Activated gamma-delta T cell treated with Interleukin-2 at 50 U/mL for 16 hours (primary cell): ENCODE measurements around the gene RALB.
"Not testable (repeated sequence)": the region's sequence is repeated elsewhere in the genome, so short reads cannot be mapped to it uniquely, and the experiment has no call there.

Source experiments
- DNase-seq: peaks from one replicate; pipeline ENCODE4 v3.0.0-alpha.2; 2020

RALB gene

DNA sequence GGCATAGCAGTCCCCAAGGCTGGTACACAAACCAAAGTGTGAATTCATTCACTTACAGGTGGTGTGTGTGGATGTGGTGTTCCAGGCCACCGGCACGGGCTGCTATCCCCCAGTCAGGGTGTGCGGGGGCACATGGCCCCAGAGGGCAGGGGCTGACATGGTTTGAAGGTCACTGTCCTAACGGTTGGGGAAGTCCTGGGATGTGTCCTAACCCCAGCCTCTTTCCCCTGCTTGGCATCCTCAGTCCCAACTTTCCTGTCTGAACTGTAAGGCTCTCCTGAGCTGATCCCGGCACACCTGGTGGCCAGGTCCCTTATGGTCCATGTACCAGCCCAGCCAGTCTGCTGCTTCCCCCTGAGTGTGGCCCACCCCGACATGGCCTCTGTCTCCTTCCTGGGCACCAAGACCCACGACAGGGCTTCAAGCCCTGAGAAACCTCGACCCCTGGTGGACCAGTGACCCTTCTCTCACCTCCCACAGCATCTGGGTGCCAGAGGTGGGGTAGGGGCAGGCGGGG is 27.0 kb upstream of the RALB start:
- no peak for DNase-seq

DNA sequence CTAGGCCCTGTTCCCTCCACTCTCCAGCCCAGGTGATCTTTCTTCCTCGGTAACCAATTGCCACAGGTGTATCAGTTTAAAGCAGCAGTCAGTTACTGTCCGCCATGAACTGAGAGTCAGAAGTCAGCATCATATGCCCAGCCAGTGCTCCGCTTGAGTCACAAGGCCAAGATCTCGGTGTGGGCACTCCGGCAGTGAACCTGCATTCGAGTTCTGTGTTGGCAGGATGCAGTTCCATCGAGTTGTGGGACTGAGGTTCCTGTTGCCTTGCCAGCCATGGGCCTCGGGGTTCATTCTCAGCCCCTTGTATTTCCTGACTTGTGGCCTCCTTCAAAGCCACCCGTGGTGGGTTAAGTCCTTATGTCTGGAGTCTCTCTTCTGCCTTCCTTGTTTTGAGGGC is 26.3 kb upstream of the RALB start:
- no peak for DNase-seq

DNA sequence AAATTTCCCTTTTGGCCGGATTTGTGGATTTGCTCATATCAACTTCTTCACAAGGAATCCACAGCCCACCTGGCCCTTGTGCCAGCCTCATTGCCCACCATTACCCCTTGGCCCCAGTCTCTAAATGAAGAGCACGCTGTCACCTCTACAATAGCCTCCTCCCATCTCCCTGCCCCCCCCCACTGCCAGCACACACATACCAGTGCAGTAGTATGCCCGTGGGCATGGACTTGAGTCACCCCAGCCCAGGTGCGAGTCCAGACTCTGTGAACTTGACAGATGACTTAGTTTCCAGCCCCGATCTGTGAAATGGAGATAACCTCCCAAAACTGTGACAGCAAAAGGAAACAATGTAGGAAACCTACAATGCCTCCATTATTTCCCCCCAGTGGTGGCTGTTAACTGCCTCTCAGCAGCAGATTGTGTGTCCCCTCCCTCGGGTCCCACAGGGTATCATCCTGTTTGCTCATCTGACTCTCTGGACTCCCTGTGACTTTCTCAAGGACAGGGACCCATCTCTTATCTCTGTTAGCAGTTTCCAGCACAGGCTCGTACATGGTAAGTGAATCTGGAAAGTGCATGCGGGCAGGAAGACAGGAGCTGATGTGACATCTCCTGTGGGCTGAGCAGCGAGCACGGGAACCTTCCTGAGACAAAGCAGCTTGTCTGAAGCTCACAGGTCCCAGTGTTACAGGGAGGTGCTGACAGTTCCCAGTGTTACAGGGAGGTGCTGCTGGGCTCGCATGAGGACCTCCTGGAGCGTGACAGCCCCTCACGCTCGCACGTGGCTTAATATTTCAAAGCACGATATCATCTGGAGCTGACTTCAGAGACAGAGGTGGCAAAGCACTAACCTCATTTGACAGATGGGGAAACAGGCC is 25.3 kb upstream of the RALB start:
- no peak for DNase-seq

DNA sequence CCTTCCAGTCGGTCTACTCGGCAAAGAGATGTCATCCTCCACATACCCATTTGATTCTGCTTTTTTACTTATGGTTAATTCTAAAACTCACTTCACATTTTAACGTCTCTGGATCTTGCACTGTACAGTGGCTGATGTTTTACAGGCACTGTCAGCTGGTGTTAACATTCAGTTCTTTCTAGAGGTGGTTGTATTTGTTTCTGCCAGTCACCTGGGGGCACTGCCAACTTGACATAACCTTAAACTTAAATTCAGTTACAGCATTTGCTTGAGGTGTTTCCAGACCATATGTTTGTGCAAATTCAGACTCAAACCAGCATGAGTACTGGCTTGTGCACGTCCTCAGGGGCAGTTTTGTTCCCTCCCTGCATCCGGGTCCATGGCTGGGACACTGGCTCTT is 24.1 kb upstream of the RALB start:
- no peak for DNase-seq

DNA sequence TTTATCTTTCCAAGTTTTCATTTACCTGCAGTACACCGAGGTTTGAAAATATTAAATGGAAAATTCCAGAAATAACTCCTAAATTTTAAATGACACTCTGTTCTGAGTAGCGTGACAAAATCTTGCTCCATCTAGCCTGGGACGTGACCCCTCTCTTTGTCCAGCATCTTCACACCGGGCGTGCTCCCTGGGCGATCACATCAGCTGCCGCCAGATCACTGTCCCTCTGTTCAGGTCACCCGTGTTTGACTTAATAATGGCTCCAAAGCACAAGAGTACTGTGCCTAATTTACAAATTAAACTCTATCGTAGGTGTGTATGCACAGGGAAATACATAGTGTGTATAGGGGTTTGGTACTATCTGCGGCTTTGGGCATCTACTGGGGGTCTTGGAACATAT is 23.3 kb upstream of the RALB start:
- DNase-seq: no peak

DNA sequence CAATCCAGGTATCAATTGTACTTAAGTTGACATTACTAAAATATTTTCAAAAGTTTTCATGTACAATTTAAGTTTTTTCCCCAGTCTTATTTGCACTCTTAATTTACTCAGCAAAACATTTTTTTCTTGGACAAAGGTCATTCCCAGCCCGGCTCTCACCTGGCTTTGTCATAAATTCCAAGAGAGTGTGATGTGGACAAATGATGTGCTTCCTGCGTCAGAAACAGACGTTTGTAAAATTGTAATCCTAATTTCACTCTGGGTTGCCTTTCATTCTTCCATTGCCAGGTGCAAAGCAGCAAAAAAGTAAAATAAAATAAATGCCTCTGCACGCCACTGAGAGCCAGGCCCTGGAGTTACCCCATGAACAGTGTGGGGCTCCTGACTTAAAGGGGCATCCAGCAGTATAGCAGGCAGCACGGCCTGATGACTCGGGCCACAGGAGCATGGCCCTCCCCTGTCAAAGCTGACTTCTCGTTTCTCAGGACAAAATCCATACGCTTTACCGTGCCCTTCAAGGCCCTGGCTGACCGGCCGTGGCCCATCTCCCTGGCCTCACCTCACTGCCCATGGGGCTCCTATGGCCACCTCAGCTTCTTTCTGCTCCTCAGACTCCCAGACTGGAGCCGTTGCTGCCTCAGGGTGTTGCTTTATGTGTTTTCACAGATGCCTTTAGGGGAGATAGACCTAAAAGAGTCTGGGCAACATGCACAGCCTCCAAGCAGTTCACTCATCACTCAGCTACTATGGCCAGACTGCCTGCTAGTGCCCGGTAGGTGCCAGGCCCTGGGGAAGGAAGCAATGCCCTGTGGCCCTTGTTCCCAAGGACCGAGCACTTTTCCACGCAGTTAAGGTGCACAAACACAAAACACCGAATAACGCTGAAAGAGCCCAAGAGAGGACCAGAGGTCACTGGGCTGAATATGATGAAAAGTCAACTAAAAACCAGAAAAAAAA is 21.9 kb upstream of the RALB start:
- no peak for DNase-seq

DNA sequence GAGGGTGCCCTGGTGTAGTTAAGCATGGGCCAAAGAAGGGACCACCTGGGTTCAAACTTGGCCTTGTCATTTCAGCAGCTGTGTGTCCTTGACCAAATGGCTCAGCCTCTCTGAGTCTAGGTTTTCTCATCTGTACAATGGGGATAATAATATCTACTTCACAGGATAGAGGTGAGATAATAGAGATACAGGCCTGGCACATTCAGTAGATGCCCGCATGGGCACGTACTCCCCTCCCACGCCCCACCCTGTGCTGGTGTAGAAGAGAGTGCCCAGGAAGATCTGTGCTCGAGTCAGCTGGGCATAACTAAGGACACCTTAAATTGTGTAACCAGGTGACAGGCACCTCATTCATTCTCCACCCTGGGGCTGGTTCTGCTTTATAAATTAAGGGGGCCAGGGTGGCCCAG is 21.1 kb upstream of the RALB start:
- no peak for DNase-seq

DNA sequence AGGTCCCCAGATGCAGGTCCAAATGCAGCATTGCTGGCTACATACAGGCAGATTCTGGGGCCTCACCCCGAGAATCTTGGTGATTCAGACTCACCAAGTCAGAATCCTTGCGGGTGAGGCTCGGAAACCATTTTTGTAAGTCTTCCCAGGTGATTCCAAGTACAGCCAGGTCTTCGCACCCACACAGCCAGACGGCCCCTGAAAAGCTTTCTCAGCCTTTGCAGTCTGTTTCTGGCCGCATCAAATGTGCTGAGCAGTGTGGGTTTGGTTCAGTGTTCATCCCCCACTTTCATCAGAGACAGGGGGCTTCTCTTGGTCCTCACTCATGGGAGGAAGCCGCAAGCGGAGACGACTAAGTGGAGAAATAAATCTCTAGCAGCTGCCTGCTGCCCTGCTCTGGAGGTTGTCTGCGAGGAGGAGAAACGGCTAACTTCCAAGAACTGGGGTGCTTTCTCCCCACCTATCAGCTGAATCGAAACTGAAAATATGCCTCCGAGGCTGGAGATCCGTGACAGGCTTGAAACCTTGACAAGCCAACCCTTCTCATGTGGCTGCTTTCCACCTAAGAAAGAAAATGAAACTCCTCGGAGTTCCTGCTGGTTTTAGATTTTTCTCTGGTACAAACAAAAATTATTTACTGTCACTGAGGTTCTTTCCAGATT is 20.5 kb upstream of the RALB start:
- peak; percentile 42 for DNase-seq

DNA sequence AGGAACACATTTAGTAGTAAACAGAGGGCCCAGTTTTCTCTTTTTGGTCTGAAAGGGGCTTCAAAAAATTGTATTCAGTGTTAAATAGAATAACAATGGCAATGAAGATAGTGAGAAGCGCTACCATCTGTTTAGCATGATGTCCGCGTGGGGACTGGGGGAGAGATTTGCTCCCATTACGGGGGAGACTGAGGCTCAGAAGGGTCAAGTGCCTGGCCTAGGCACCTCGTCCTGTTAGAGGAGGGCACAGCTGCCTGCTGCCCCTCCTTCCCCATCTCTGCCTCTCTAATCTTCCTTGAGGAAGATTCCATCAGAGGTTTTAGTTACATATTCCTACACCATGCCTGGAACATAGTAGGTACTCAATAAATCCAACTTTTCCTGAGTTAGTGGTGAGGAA is 19.4 kb upstream of the RALB start:
- no peak for DNase-seq

DNA sequence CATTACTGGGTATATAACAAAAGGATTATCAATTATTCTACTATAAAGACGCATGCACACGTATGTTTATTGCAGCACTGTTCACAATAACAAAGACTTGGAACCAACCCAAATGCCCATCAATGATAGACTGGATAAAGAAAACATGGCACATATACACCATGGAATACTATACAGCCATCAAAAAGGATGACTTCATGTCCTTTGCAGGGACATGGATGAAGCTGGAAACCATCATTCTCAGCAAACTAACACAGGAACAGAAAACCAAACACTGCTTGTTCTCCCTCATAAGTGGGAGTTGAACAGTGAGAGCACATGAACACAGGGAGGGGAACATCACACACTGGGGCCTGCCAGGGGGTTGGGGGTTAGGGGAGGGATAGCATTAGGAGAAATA is 17.5 kb upstream of the RALB start:
- not testable (repeated sequence) for DNase-seq

DNA sequence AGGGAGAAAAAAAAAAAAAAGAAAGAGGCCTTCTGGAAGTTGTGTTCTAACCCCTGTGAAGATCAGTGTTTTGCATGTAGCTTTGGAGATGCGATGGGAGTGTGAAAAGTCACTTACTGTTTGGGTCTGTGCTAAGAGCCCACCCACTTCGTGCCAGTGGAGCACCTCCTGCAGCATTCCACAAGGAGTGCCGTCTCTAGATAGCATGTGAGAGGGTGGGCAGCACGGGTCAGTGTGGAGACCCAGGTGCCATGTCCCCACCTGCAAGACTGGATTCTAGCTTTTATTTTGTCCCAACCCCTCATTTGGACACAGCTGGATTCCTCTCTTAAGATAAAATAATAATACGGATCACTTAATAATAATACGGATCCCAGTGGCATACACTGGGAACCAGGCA is 17.0 kb upstream of the RALB start:
- no peak for DNase-seq

DNA sequence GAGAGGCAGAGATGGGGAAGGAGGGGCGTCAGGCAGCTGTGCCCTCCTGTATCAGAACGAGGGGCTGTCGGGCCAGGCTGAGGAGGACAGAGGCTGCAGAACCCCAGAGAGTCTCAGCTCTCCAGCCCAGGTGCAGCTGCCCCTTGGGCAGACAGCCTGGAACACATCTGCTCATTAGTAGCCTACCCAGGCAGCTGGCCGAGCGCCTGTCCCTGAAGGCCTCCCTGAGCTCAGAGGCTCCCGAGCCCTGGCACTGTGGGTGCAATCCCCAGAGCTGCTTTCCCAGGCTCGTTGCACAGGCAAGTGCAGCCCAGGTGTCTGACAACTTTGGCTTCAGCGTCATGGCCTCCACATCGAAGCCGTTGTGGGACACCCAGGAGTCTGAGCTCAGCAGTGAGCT is 16.3 kb upstream of the RALB start:
- no peak for DNase-seq

DNA sequence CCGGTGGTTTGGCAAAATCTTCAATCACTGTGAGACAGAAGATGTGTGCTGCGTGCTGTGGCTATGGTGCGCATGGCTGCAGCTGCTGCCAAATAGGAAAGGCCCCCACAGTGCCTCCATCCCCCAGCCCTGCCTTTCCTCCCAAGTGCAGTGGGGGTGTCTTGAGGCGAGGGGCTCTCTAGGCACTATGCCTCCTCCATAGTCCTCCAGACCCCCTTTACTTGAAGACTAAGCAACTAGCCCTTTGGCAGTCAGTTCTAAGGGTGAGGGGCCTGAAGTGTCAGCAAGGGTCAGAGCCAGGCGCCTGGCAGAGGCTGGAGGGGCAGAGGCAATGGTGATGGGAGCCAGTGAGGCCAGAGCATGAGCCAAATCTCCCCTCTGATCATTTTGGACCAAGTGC is 15.9 kb upstream of the RALB start:
- DNase-seq: no peak

DNA sequence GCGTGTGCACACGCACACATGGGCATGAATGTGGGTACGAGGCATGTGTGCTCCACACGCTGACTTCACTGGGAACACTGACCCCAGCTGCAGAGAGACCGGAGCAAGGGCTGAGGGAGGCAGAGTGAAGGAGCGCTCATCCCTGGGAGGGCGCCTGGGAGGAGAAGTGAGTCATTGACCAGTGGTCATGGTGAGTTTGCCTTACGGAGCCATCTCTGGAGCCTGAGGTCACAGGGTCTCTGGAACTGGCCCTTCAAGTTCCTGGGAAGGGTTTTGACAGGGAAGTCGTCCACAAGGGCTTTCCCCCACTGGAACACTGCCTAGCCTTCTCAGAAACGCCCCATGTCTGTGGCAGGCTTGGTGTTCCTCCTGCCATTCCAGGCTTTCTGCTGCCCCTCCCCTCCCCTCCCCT is 15.2 kb upstream of the RALB start:
- DNase-seq: no peak

DNA sequence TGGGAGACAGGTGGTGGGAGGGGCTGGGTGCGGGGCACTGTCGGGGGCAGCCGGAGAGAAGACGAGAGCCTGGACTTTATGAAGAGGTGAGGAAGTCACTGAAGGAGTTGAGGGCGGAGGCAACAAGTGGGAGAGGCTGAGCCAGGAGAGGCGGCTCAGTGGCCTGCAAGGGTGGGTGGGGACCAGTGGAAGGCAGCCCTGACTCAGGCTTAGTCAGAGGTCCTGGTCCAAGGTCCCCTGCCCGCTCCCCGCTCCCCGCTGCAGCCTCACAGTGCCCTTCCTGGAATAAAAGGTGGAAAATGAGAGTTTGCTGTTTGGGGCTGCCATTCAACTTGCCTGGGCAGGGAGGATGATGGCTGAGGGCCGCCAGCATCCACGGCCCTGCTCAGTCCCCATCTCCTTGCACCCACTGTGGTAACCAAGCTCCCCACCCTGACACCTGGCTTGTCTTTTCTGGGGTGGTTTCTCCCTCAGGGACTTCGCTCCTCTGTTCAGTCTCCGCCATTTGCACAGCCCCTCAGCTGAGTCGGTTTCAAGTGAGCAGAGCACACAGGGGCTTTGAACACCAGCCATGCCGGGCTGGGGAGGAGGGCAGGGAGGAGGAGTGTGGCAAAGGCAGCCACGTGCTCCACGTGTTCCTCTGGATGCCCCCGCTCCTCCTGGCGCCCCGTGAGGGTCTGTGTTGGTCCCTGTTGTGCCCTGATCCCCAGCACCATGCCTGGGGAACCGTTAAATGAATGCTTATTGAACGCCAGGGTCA is 13.7 kb upstream of the RALB start:
- no peak for DNase-seq

DNA sequence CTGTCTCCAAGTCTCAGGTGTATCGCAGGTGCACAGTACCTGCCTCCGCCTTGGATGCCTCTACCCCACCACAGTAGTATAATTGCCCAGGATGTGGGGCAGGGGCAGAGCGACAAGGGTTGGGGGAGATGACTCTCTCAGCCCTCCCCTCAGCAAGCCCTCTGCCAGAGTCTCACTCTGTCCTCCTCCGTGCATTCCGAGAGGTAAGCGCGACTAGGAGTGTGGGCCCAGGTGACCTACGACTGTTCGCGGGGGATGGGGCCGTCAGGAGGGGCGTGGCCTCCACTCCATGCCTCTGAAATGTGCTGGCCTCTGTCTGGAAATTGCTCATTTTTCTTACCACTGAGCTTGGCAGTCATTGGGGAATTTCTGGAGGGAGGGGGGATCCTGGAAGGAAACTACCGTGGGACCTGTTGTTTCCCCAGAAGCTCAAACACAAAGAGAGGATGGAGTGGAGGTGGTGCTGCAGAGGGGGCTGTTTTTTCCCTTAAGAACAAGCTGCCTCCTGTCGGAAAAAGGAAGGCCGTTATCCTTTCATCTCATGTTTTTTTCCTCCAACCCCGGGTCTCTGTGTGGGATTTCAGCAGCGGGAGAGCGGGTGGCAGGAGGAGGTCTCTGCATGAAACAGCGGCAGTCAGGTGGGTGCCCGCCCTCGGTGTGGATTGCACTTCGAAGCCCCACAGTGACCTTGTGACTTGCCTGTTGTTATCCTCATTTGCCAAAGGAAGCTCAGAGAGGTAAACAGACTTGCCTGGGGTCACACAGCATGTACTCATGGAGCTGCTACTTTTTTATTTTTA is 13.0 kb upstream of the RALB start:
- DNase-seq: no peak

DNA sequence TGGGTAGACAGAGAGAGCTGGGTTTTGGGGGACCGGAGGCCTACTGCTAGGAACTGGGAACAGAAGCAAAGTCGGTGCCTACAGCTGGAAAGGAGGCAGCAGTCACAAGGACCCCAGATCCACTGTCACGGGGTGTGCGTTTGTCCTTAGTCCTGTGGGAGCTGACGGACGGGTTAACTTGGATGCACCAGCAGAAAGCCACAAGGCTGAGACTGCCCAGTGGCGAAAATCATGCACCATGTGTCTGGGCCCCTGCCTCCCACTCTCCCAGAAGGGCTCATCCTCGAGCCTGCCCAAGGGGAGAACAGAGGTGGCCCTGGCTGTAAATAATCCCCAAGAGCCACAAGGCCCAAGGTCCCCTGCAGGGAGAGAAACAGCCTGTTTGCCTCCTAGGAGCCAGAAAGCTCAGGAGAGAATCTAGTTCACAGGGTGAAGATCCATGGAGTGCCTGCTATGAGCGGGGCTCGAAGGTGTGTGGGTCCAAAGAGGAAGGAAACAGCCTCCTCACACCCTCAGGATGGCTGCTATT is 11.7 kb upstream of the RALB start:
- DNase-seq: no peak

DNA sequence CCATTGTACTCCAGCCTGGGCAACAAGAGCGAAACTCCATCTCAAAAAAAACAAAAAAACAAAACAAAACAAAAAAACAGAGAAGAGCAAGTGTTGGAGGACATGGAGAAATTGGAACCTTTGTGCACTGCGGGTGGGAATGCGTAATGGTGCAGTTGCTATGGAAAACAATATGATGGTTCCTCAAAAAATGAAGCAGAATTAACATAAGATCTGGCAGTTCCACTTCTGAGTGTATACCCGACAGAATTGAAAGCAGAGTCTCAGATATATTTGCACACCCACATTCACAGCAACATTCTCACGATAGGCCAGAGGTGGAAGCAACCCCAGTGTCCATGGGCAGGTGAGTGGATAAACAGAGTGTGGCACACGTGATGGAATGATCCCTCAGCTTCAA is 11.0 kb upstream of the RALB start:
- no peak for DNase-seq

DNA sequence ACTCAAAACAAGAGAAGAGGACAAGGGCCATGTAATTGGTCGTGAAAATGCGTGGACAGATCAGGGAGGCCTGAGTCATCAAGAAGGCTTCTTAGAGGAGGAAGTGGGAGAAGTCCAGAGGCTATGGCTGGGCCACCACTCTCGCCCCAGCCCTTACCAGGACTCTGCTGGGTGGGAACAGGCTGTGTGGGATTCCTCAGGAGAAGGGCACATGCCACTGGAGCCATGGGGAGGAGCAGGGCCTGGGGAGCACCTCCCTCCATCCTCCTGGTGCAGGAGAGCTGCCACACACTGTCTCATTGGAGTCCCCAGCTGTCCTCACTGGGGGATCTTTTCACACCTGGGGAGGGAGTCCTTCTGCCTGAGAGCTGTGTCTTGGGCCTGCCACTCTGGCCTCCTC is 9.4 kb upstream of the RALB start:
- no peak for DNase-seq

DNA sequence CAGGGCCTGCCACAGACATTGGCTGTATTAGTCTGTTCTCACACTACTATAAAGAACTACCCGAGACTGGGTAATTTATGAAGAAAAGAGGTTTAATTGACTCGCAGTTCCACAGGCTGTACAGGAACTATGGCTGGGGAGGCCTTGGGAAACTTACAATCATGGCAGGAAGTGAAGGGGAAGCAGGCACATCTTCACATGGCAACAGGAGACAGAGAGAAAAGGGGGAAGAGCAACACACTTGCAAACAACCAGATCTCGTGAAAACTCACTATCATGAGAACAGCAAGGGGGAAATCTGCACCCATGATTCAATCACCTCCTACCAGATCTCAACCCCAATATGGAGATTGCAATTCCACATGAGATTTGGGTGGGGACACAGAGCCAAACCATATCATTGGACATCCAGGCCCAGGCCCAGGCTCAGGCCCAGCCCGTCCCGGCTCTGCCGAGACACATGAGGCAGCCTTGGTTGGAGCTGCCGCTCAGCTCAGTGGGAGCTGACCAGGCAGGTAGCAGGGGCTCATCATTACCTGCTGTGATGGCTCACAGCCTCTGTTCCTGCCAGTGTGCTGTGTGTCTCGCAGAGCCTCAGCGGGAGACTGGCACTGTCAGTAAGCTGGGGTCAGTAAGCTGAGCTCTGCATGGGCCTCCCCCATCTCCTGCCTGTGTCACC is 8.6 kb upstream of the RALB start:
- DNase-seq: no peak
